ENCODE data around the gene TRPM3. TPM values are rescaled to one million over a fixed set of nuclear protein-coding genes. Genes with fewer than 3 reads are reported as not detected.

TRPM3 gene
- total RNA-seq, 4 donors from 2014 or later: 2.4 to 11.1 (median 5.6) TPM

- DNase-seq: no peak
- Histone ChIP-seq H3K27me3 (no peaks in the 10 kb centered on the region), H3K9me3 (no peaks in the 10 kb centered on the region), H3K4me1 (peaks cover under 1 to 11% of the 10 kb centered on the region in 2 donors), H3K4me3 (replicated peaks in 1 of 3) (no peak overlapping the region), H3K27ac (no peak overlapping the region), H3K36me3 (no peaks in the 10 kb centered on the region)
- WGBS, 2 donors: 87% methylated on average over 4 of the region's 4 CpGs
- TF ChIP-seq POLR2A (IDR thresholded peaks at IDR 0.05): no peak
- TF ChIP-seq, protein P1, sequence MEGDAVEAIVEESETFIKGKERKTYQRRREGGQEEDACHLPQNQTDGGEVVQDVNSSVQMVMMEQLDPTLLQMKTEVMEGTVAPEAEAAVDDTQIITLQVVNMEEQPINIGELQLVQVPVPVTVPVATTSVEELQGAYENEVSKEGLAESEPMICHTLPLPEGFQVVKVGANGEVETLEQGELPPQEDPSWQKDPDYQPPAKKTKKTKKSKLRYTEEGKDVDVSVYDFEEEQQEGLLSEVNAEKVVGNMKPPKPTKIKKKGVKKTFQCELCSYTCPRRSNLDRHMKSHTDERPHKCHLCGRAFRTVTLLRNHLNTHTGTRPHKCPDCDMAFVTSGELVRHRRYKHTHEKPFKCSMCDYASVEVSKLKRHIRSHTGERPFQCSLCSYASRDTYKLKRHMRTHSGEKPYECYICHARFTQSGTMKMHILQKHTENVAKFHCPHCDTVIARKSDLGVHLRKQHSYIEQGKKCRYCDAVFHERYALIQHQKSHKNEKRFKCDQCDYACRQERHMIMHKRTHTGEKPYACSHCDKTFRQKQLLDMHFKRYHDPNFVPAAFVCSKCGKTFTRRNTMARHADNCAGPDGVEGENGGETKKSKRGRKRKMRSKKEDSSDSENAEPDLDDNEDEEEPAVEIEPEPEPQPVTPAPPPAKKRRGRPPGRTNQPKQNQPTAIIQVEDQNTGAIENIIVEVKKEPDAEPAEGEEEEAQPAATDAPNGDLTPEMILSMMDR (IDR thresholded peaks at IDR 0.05): no peak
- intact Hi-C loops (cut with DNase I): no loop called here
Observed at GRCh38 chr9:70569070-70569772, 552.2 kb downstream of the TRPM3 start.

GRCh38 chr9:70567511-70567910, 553.9 kb downstream of the TRPM3 start:
- no peak overlapping the region for H3K4me3 ChIP-seq (replicated peaks in 1 of 3)
- TF ChIP-seq POLR2A (IDR thresholded peaks at IDR 0.05): no peak
- TF ChIP-seq, protein P1 (IDR thresholded peaks at IDR 0.05): no peak
- H3K36me3 ChIP-seq: no peaks in the 10 kb centered on the region
- no peaks in the 10 kb centered on the region for H3K9me3 ChIP-seq
- WGBS, 2 donors: 82 to 92% methylated on average over 7 of the region's 7 CpGs
- no peak for DNase-seq
- no peak overlapping the region for H3K27ac ChIP-seq
- peaks cover 3 to 18% of the 10 kb centered on the region in 2 donors for H3K4me1 ChIP-seq
- intact Hi-C loops (cut with DNase I): no loop called here
- no peaks in the 10 kb centered on the region for H3K27me3 ChIP-seq

DNA sequence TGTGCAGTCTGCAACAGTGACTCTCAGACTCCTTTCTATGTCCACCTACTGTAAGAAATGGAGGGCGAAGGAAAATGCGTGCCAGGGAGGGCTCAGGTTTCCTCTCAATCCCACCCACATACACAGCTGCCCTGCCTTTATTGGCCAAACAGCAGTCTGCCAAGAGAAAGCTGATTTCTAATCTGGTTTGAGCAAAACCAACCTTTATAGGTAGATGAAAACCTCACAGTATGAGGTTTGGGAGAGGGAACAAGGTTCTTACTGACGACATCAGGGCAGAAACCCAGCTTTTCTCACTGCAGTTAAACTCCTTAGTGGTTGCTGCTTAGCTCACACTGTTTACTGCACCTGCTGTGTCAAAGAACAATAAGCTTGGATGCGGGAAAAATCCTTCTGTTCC, 554.7 kb downstream of the TRPM3 start:
- TF ChIP-seq, protein P1 (IDR thresholded peaks at IDR 0.05): no peak
- no peak for TF ChIP-seq POLR2A (IDR thresholded peaks at IDR 0.05)
- no peak for DNase-seq

DNA sequence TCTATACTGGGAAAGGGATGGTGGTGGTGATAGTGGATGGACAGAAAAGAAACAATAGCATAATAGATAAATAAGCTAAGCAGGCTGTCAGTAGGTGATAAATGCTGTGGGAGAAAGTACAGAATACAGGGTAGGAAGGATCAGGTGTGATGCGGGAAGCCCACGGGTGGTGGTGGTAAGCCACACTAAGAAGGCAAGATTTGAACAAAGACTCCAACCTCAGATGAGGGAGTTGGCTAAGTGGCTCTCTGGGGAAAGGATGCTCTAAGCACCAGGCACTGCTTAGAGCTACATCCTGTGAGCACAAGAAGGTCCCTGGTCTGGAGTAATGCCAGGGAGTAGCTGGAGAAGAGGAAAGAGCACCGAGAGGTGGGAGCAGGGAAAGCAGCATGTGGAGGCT, 555.4 kb downstream of the TRPM3 start:
- intact Hi-C loops (cut with DNase I): no loop called here
- WGBS, 2 donors: 71 to 76% methylated on average over 3 of the region's 3 CpGs
- DNase-seq: no peak
- Histone ChIP-seq H3K27me3 (no peaks in the 10 kb centered on the region), H3K4me1 (peaks cover 3 to 18% of the 10 kb centered on the region in 2 donors), H3K36me3 (no peaks in the 10 kb centered on the region), H3K4me3 (replicated peaks in 1 of 3) (no peak overlapping the region), H3K9me3 (no peaks in the 10 kb centered on the region), H3K27ac (no peak overlapping the region)
- TF ChIP-seq, protein P1 (IDR thresholded peaks at IDR 0.05): no peak
- TF ChIP-seq POLR2A (IDR thresholded peaks at IDR 0.05): no peak

More for the DNA sequence above, 554.7 kb downstream of the TRPM3 start:
- peaks cover 3 to 18% of the 10 kb centered on the region in 2 donors for H3K4me1 ChIP-seq
- WGBS, 2 donors: 56 to 65% methylated on average over 4 of the region's 4 CpGs
- H3K36me3 ChIP-seq: no peaks in the 10 kb centered on the region
- no peak overlapping the region for H3K27ac ChIP-seq
- H3K9me3 ChIP-seq: no peaks in the 10 kb centered on the region
- H3K27me3 ChIP-seq: no peaks in the 10 kb centered on the region
- H3K4me3 ChIP-seq (replicated peaks in 1 of 3): no peak overlapping the region
- intact Hi-C loops (cut with DNase I): no loop called here

DNA sequence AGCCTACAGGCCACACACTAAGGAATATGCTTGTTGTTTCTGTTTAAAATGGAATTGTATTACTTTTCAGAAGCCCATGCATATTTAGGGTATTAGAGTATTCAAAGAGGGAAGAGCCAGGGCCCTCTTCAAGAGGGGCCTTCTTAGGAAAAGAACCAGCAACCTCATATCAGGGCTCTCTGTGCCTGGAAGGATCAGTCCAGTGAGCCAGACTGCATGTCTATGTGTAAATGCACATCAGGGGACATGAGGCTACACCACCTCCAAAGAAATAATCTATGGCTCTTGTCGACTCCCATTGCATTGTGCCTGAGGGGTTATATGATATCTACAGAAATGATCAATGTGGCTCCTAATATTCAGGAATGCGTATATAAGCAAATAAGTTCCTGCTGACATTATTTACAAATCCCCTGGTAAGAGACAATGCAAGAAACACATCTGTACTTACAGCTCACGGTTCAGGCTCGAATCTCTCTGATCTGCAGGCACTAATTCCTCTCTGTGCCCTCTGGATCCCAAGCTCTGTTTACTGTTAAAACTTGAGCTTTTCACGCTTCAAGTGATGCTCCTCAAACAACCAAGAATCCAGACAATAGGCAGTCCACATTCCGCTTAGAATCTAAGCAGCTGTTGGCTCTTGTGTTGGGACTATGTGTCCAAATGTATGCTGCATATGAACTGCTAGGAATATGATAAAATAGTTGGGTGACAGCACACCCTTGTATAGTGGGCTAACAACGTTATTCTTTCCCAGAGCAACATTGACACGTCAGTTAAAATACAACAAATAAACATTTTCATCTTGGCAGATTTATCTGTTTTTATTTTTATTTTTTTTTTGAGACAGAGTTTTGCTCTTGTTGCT, 556.7 kb downstream of the TRPM3 start:
- 74 to 88% methylated on average over 8 of the region's 8 CpGs for WGBS, 2 donors
- TF ChIP-seq, protein P1 (IDR thresholded peaks at IDR 0.05): no peak
- TF ChIP-seq POLR2A (IDR thresholded peaks at IDR 0.05): no peak
- intact Hi-C loops (cut with DNase I): no loop called here
- Histone ChIP-seq H3K36me3 (no peaks in the 10 kb centered on the region), H3K9me3 (no peaks in the 10 kb centered on the region), H3K27ac (peak overlapping the region; percentile 4 to 67 (median 61)), H3K4me1 (peaks cover 3 to 18% of the 10 kb centered on the region in 2 donors), H3K27me3 (no peaks in the 10 kb centered on the region), H3K4me3 (replicated peaks in 1 of 3) (no peak overlapping the region)
- no peak for DNase-seq
